Thyroid gland (tissue), 4 donors: ENCODE results near the gene RNF144A.

Experiments used
- CTCF ChIP-seq, 6 experiments: fragments of 200-600 bp in 3 of 6; fragments of 450-650 bp in 3 of 6; sonication (generic) in 3 of 6; IDR thresholded peaks; one replicate each; pipeline ENCODE4 v1.5.1; 2016 to 2019; ENCODE audit warnings: antibody characterized with exemption in 6 of 6, mild to moderate bottlenecking in 2 of 6, inconsistent platforms in 1 of 6, moderate library complexity in 1 of 6
- POLR2A ChIP-seq, 2 donors: fragments of 450-650 bp; IDR thresholded peaks; one replicate each; pipeline ENCODE4 v1.6.1; 2017; ENCODE audit warnings: antibody characterized with exemption in 2 of 2, mild to moderate bottlenecking in 2 of 2, moderate library complexity in 1 of 2

GRCh38 chr2:7032371-7032770 is 115.2 kb downstream of the RNF144A start:
- TF ChIP-seq CTCF (IDR thresholded peaks at IDR 0.05) (no peak), POLR2A (IDR thresholded peaks at IDR 0.05) (no peak)
